Stimulated activated CD4-positive, alpha-beta T cell treated with anti-CD3 and anti-CD28 coated beads, Interleukin-4, amount 100 ng/mL, for 1 hour (primary cell): ENCODE results near the gene BCAS3.
"Not testable (repeated sequence)": the region's sequence is repeated elsewhere in the genome, so short reads cannot be mapped to it uniquely, and the experiment has no call there.

Experiments
- DNase-seq: peaks from one replicate; pipeline ENCODE4 v3.0.0-alpha.2; 2020

BCAS3 gene

DNA sequence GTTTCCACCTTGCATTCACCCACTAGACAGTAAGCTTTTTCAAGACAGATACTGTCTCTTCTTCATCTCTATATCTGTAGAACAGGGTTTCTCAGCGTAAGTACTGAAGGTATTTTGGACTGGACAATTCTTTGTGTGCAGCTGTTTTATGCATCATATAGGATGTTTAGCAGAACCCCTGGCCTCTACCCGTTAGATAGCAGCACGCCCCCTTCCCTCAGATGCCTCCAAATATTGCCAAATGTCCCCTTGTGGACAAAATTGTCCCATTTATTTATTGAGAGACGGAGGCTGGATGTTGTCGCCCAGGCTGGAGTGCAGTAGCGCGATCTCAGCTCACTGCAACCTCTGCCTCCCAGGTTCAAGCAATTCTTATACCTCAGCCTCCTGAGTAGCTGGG is 458.6 kb downstream of the BCAS3 start:
- no peak for DNase-seq

DNA sequence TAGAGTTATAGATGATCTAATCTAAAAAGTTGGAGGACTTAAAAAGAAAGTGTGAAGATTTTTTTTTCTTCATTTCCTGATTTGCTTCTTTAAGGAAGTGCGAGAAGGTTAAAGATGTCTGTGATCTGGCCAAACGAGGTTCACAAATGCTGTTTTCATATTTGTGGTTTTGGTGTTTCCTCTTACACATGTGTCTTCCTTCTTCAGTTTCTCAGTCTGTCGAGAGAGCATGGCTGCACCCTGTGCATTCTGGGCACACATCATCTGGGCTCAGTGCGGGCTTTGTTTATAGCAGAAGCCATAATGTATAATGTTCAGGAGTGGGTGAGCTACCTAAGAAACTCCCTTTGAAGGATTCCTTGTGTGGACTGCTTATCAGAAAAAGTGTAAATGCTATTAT is 461.6 kb downstream of the BCAS3 start:
- peak; percentile 15 for DNase-seq

DNA sequence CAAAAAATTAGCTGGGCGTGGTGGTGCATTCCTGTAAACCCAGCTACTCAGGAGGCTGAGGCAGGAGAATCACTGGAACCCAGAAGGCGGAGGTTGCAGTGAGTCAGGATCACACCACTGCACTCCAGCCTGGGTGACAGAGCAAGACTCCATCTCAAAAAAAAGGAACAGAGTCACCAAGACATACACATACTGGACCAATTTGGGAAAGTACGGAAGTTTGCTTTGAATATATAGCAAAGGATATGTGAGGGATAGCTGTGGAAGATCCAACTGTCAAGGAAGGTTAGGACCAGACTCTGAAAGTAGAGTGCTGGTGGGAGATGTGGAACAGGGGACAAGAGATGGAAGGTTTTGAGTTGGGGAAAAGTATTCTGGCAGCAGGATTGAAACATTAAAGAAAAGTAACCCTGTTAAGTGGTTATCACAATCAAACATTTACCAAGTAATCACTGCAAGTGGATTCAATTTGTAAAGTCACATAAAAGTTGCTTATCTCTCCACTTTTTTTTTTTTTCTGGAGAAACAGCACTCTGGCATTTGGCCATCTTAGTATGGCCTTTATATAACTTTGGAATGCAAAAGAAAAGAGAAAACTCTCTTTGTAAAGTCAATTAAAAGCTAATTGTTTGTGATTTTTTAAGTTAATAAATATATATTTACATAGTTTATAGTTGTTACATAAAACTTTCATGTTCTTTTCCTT is 462.6 kb downstream of the BCAS3 start:
- no peak for DNase-seq

DNA sequence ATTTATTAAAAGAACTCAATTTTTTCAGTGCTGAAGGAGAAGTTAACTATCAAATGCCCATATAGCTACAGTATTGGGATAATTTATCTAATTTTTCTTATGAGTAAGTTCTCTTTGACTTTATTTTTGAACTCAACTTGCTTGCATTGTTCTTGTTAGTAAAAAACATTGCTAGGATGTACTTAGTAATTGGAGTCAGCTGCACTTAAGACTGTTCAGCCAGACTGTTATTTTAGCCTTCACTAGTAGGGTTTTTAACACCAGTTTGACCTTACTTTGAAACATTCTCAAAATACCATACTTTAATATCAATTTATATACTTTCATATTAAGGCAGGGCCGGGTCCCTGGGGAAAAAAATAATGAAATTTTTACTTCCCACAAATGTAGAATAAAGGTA is 465.4 kb downstream of the BCAS3 start:
- DNase-seq: no peak

DNA sequence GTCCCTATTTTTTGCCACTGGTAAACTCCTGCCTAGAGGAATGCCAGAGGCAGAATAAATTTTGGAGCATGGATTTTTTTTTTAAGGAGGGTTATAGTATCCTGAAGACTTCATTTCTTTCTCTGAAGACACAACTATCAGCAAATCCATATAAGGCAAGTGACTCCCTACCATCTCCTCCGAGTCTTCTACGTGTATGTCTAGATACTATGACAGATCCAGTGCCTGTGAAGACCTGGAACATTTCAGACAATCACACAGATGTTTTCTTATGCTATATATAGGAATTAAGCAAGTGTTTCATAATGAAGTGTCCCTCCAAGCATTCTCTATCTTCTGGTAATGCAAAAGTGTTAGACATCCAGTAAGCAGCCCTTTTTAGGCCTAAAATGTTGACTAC is 466.5 kb downstream of the BCAS3 start:
- no peak for DNase-seq

DNA sequence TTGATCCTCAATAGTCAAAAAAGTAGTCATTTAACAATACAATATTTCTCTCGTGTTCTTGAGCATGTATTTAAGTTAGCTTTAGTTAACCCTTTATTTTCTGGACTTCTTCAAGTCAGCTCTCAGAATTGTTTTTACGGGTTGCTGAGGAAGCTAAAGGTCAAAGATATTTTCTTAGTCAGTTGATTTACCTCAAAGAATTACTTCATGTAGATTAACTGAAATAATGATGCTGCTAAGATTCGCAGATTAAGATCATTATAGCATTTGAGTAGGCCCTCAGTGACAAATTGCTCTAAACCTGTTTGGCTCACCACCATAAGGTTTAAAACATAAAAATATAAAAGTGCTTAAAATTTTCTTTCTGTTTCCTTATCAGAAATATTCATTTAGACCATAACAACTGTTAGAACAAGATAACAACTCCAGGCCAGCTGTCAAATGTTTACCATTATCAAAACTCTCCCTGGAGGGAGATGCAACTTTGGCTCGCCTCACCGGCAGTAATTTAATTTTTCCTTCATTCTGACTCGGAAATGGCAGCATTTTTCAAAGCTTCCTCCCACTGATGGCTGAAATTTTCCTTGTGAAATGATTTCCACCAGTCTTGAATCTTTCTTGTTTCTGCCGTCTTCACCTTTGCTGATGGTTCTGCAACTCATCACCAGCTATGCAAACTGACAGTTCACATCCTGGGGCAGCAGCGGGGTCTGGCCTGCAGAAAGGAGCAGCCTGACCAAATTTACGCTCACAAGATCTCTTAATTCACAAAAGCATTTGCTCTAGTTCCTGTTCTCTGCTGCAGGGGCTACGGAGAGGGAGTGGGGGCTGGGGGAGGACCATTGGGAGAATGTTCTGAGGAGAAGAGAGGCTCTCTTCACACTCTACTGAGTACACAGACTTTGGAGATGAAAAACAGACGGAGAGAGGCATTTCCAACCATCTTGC is 467.2 kb downstream of the BCAS3 start:
- no peak for DNase-seq

DNA sequence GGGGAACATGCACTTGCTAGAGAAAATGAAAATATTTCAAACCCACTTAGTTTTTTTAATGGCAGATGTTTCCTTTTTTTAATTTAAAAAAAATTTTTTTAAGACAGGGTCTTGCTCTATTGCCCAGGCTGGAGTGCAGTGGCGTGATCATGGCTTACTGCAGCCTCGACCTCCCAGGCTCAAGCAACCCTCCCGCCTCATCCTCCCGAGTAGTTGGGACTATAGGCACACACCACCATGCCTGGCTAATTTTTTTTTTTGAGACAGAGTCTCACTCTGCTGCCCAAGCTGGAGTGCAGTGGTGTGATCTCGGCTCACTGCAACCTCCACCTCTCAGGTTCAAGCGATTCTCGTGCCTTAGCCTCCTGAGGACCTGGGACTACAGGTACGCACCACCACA is 469.2 kb downstream of the BCAS3 start:
- DNase-seq: not testable (repeated sequence)

DNA sequence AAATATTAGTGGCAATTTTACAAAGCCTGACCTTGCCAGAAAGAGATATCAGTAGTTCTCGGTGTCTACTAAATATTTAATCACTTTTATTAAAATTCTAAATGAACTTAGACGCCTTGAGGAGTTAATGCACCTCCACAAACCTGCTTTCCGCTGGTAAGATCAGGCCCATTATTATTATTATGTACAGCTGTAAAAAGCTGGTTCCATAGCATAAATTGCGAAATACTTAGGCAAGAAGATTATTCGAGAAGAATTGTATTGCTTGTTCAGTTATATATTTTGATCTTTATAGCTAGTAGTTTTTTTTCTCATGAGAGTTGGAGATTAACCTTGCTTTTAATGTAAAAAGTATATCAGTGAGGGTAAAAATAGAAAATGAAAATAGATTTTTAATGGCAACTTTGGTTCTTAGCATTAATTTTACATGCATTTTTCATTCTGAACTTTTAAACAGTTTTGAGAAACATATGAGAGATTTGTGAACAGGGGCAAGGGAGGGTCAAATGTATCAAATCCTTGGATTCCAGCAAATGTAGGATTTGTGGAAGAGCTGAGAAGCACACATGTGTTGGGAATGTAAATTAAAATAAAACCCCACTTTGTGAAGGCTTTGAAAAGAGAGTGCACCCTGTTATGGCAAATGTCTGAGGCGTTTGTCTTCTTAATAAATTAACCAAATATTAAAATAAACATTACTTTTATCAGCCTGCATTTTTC is 471.6 kb downstream of the BCAS3 start:
- DNase-seq: no peak

DNA sequence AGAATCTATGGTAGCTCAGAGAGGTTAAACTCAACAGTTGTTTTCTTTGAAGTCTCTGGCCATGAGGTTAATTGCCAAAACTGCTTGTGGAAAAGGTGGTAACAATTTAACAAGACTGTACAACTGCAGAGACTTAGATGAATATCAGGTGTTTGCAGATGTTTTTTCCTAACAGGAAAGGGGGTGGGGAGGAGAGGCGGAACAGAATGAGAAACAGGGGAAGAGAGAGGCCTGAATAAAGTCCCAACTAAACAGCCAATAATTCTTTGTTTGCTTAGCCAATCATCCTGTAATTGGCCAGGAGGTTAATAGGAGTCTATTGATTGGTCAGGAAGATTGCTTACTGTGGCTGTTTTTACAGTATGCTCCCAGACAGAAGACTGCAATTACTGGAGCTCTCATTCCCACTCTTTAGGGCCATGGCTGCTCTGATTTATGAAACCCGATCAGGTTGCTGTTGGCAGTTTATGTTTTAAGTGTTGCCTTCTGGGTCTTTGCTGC is 472.3 kb downstream of the BCAS3 start:
- no peak for DNase-seq

DNA sequence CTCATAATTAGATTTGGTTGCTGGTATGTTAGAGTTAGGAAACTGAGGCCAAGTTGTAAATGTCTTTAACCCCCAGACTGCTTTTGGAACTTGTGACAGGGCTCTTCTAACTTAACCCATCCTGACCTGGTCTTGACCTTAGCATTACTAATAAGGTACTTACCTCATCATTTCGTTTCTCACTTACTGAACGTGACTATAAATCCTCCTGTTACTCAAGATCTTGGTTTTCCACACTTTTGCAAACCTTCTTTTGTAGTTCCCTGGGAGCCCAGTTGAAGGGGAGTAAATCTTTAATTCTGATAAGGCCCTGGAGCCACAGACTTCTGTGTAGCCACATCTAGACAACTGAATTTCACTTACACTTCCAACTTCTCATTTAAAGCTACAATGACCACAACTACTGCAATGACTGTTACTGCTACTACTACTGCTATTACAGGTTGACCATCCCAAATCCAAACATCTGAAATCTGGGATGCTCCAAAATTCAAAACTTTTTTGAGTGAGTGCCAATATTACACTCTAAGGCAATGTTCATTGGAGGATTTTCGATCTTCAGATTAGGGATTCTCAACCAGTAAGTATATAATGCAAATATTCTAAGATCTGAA is 473.1 kb downstream of the BCAS3 start:
- DNase-seq: no peak

DNA sequence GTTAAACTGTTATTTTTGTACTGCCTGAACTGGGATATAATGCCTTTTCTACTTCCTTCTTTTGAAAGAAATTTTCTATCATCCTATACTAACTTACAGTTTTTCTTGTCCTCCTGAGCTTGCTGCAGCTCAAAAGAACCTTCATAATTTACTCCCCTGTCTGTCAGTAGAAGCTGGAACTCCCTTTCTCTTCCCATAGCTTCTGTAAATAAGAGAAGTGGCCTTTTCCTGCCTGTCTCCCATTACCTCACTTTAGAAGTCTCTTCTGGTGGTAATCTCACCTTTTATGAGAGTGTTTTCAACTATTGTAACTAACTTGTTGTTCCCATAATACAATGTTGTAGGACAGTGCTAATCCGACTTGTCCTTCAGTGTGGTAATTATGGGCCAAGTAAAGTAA is 475.2 kb downstream of the BCAS3 start:
- DNase-seq: no peak

DNA sequence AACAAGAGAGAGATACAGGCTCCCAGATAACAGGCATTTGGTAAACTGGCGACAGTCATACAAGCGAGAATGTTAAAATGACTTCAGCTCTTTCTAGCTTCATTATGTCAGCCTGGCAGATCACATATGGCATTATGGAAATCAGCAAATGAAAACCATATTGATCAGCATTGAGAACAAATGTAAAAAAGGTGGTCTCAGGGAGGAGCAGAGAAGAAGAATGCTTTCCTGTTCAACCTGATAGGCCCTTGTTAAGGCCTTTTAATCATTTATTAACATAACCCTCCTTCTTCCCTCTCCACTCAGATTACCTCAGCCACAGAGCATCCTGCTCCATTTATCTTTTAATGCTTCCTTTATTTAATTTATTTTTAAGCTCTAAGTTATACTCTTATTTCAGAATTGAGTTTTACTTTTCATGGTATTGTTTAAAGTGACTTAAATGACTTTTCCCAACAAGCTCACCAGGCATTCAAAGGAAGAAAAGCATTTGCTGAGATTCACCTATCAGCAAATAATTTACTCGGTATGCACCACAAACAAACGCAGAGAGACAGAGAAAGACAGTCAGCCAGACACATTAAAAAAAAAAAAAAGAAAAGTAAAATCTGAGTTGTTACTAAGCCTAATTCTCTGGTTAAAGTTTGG is 478.1 kb downstream of the BCAS3 start:
- no peak for DNase-seq

DNA sequence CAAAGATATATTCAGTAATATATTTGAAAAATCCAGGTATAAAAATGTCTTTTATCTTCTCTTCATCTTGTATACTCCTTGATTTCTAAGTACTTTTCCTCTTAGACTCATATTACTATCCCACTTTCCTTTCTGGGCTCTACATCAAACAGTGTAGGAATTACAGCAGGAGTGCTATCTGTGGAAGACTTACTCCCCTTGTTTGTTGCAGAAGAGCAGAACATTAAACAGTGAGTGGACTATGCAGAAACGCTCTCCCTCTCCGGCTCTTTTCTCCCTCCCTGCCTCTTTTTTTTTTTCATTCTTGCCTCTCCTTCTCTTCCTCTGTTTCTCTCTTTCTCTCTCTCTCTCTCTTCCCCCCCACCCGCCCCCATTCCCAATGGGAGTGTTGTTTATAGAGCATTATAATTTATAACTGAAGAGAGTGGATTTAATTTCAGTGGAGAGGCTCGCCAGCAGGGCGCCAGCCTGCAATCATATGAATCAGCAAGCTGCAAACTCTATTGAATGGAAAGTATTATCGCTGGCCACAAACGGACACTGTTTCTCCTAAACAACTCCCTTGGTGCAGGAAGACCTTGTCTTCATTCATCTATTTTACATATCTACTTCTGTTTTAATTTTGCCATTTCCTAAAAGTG is 479.7 kb downstream of the BCAS3 start:
- no peak for DNase-seq

DNA sequence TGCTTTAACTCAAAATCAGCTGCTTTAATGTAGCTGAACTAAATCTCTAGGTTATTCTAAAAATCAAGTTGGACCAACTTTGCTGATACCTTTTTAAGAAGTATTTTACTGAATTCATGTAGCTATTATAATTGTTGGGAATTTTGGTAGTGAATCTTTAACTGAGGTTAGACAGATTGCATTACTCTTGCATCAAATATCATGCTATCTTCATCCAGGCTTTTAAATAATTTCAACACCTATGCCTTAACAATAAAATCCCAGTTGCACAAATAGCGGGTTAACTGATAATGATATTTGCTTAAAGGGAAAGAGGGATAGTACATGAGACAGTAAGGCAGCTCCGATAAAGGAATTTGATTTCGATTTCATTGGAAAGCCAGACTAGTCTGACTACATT is 480.7 kb downstream of the BCAS3 start:
- DNase-seq: no peak

DNA sequence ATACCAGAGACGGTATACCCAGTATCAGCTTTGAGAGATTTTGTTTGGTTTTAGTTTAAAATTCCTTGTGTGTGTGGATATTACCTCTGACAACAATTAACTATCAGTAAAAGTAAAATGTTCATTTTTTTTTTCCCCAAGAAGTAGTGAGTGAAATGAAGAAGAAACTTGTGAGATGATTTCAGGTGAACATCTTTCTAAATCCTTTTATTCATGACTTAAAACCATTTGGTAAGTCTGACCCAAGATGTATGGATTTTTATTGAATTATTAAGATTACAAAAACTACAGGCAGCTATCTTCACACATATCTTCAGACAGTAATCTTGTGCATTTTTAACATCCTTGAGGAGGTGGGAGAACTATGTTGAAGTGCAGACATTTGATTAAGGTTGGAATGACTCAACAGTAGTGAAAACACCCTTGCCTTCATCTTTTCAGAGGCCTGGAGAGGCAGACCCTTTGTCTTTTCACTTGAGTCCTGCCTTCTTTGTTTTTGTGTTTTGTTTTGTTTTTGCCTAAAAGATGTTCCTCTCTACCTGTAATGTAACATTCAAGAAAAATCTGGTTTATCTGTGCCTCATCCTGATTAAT is 481.7 kb downstream of the BCAS3 start:
- no peak for DNase-seq

DNA sequence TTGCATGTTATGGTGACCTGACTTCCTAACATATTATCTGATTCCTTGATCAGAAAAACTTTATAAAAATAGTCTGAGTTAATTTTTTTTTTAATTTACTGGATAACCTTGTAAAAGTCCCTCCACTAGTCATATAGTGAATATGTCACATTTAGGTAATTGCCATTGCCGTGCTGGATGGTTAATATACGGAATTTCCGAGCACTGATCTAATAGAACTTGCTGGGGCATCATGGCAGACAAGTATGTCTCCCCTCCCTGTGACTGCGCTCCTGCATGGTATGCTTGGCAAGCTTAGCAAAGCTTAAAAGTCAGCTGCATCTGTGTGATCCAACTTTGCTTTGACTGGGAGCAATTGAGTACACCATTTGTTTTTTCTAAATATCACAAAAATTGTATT is 482.6 kb downstream of the BCAS3 start:
- DNase-seq: no peak

DNA sequence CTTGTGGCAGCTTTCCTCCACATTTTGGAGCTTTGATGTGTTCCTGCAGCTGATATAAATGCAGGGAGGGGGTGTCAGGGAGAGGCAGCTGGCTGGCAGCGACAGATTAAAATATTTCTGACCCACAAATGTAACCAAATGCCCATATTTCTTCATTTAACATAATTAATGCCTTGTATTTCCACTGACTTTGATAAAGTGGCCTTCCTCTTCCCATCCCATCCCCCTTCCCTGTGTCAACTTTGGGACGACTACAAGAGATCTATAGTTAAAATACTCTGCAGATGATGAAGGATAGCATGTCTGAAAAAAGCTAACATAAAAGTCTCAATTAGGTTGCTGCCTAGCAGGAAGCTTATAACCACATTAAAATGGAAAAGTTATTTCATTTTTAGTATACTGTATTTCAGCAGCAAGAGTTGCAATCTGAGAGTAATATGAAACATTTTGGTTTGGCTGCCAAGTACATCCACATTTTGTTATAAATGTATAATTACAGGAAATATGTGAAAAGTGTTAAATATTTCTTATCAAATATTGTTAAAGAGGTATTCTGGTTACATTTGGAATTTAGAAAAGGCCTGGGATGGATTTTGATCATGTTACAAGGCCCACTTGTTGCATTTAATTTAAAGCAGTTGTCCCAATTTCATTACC is 483.3 kb downstream of the BCAS3 start:
- DNase-seq: no peak

DNA sequence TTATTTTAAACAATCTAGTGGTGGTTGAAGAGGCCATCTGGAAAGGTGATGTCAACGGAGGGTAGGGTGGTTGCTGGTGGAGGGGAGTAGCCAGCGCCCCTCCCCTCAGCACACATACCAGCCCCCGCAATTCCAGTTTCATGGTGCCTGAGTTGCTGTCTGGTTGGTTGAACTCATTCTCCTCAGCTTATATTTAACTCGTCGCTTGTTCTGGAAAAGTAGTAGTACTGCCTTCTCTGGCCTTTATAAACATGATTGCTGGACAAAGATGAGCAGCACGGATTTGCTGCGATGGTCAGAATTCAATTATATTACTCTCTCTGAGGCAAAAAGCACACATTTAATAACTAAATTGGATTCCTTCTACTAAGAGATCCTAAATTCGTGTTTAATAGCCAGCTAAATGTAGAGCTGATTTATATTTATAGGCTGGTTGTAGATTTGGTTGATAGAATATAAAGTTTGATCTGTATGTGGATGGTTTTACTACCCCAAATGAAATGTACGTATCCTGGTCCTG is 484.0 kb downstream of the BCAS3 start:
- DNase-seq: no peak

DNA sequence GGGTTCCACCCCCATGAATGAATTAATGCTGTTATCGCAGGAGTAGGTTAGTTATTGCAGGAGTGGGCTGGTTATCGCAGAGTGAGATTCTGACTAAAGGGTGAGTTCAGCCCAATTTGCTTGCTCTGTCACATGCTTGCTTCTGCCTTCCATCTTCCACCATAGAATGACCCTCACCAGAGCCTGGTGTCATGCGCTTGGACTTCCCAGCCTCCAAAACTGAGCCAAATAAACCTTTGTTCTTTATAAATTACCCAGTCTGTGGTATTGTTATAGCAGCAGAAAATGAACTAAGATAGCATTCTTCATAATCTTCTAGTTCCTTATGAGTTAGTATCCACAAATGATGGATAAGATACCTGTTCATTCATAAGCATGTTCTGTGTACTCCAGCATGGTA is 486.9 kb downstream of the BCAS3 start:
- no peak for DNase-seq

DNA sequence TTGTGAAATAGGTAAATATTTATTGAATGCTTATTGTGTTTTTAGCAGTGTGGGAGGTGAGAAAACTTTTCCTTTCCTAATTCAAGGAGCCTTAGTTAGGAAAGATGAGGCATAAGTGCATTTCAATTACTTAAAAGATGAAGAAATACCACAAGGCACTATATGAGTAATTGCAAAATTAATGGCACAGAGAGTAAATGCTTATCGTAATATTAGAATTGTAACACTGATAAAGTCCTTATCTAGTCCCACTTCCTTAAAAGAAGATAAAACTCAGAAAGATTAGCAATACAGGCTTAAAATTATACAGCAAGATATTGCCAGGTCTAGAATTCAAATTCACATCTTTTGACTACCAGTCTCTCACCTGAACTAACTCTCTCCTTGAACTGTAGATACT is 489.4 kb downstream of the BCAS3 start:
- no peak for DNase-seq

DNA sequence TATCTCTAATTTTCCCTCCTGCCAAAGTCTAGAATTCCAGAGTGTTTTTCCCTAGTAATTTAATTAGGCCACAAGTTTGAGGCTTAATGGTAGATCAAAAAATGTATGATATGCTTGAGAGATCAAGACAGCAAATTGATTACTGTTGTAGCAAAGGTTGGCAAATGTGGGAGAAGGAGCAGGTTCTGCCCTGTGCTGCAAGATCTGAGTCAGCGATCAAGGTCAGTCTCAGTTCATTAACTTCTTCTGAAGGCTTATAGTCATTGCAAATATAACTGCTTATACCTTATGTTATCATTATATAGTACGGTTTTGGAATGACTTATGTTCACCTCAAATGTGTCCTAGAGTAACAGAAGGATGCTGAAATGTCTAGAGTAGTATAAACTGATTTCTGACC is 490.9 kb downstream of the BCAS3 start:
- DNase-seq: no peak
